H1 (cell line): Measurements from ENCODE around the gene FBXL15.

Experiments
- EP300 ChIP-seq, 2 experiments: IDR thresholded peaks; 1 replicate in 1 of 2; 2 replicates in 1 of 2; pipeline ENCODE4 v1.6.1; 2011 to 2012; ENCODE audit warnings: low read depth in 2 of 2, low read length in 2 of 2, mild to moderate bottlenecking in 2 of 2, borderline replicate concordance in 1 of 2, inconsistent platforms in 1 of 2, moderate library complexity in 1 of 2
- EZH2 ChIP-seq: fragments of 200-600 bp; sonication (generic); IDR thresholded peaks from 2 replicates; pipeline ENCODE4 v1.7.1; 2012; ENCODE audit warnings: low read depth, mild to moderate bottlenecking, moderate library complexity, low read length, inconsistent platforms; ENCODE audit not compliant: severe bottlenecking
- NRF1 ChIP-seq: IDR thresholded peaks from 2 replicates; pipeline ENCODE4 v1.6.1; 2011; ENCODE audit warnings: mild to moderate bottlenecking, low read depth, low read length, improper control_type of control experiment
- POLR2A ChIP-seq, 2 experiments: IDR thresholded peaks; 1 replicate in 1 of 2; 2 replicates in 1 of 2; pipeline ENCODE4 v1.6.1; 2011; ENCODE audit warnings: low read depth in 2 of 2, low read length in 2 of 2, mild to moderate bottlenecking in 2 of 2; ENCODE audit errors: control extremely low read depth in 1 of 2
- SIN3A ChIP-seq, 2 experiments: IDR thresholded peaks in 1 of 2; conservative IDR thresholded peaks in 1 of 2; 2 replicates each; pipeline ENCODE4 v1.6.1; 2011 to 2012; ENCODE audit warnings: low read length in 2 of 2, improper control_type of control experiment in 1 of 2, low read depth in 1 of 2, mild to moderate bottlenecking in 1 of 2
- TF ChIP-seq, protein P1 (sequence below), 3 experiments: IDR thresholded peaks; 1 replicate in 2 of 3; 2 replicates in 1 of 3; pipeline versions ENCODE4 v1.5.1 to v1.6.1; 2011; ENCODE audit warnings: low read length in 3 of 3, mild to moderate bottlenecking in 3 of 3, inconsistent platforms in 2 of 3, low read depth in 1 of 3, moderate library complexity in 1 of 3; ENCODE audit not compliant: insufficient read depth in 1 of 3; ENCODE audit errors: control extremely low read depth in 1 of 3
- TF ChIP-seq, protein P2 (sequence below): IDR thresholded peaks from 2 replicates; pipeline ENCODE4 v1.6.1; 2011; ENCODE audit warnings: low read length, improper control_type of control experiment

DNA sequence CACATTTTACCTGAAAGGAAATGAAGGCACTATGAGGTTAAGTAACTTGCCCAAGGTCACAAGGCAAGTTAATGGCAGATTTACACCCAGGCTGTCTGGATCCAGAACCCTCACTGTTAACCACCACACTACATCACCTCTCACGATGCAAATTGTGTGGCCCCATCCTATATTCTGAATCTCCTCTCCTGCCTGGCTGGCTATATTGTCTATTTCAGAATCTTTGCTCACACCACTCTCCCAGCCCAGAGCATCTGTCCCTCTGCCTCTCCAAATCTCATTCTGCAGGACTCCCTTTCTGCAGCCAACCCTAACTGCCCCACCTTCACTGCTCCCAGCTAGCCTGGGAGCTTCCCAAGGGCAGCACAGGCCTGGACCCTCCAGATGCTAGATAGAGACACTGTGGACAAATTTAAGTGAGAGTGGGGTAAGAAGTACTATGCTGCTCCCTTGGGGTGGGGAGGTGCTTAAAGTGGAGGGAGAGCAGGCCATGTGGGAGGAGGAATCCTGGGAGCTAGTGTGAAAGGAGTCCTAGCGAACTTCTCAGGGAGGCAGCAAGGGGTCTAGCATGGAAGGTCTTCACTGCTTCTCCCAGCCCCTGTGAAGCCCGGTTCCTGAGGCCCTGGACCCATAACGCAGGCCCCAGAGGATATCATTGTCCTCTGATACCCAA lies 11.0 kb downstream of the FBXL15 start:
- TF ChIP-seq POLR2A (IDR thresholded peaks at IDR 0.05; ENCODE audit: control extremely low read depth in 1 of 2, low read depth in 2 of 2, low read length in 2 of 2), result no peak
- TF ChIP-seq EZH2, result no peak
- TF ChIP-seq, protein P1, sequence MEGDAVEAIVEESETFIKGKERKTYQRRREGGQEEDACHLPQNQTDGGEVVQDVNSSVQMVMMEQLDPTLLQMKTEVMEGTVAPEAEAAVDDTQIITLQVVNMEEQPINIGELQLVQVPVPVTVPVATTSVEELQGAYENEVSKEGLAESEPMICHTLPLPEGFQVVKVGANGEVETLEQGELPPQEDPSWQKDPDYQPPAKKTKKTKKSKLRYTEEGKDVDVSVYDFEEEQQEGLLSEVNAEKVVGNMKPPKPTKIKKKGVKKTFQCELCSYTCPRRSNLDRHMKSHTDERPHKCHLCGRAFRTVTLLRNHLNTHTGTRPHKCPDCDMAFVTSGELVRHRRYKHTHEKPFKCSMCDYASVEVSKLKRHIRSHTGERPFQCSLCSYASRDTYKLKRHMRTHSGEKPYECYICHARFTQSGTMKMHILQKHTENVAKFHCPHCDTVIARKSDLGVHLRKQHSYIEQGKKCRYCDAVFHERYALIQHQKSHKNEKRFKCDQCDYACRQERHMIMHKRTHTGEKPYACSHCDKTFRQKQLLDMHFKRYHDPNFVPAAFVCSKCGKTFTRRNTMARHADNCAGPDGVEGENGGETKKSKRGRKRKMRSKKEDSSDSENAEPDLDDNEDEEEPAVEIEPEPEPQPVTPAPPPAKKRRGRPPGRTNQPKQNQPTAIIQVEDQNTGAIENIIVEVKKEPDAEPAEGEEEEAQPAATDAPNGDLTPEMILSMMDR (IDR thresholded peaks at IDR 0.05; ENCODE audit: control extremely low read depth in 1 of 3, insufficient read depth in 1 of 3, low read depth in 1 of 3, low read length in 3 of 3), result no peak
- no peak for TF ChIP-seq EP300 (IDR thresholded peaks at IDR 0.05; ENCODE audit: borderline replicate concordance in 1 of 2, low read depth in 2 of 2, low read length in 2 of 2)
- TF ChIP-seq, protein P2, sequence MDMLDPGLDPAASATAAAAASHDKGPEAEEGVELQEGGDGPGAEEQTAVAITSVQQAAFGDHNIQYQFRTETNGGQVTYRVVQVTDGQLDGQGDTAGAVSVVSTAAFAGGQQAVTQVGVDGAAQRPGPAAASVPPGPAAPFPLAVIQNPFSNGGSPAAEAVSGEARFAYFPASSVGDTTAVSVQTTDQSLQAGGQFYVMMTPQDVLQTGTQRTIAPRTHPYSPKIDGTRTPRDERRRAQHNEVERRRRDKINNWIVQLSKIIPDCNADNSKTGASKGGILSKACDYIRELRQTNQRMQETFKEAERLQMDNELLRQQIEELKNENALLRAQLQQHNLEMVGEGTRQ, result no peak
- no peak for TF ChIP-seq NRF1
- TF ChIP-seq SIN3A (conservative IDR thresholded peaks at IDR 0.05 in 1 of 2, IDR thresholded peaks at IDR 0.05 in 1 of 2; ENCODE audit: low read depth in 1 of 2, low read length in 2 of 2), result no peak
